Activated CD4-positive, alpha-beta T cell treated with anti-CD3 and anti-CD28 coated beads, Interleukin-2, amount 50 U/mL, for 48 hours (primary cell): ENCODE data around the gene MAN1A1.
"Not testable (repeated sequence)": the region's sequence is repeated elsewhere in the genome, so short reads cannot be mapped to it uniquely, and the experiment has no call there.

Experiments used
- DNase-seq, 2 experiments: peaks; one replicate each; pipeline ENCODE4 v3.0.0-alpha.2; 2020

The MAN1A1 gene

DNA sequence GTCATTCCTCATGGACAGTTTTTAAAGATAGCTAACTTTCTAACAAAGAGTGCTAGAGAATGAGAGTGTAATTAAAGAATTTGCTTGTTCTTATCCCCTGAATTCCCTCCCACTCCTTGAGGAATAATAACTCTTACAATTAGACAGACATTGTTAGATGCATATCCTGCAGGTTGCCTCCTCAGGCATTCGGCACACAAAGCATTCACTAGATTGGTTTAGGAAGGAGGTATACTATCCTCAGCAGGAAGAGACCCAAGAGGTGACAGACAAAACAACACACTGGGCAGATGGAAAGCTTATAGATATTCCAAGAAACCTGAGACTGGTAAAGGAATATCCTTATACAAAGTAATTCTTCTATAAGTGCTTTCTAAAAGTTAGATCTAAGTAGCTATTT, 162.0 kb downstream of the MAN1A1 start:
- DNase-seq: no peak

DNA sequence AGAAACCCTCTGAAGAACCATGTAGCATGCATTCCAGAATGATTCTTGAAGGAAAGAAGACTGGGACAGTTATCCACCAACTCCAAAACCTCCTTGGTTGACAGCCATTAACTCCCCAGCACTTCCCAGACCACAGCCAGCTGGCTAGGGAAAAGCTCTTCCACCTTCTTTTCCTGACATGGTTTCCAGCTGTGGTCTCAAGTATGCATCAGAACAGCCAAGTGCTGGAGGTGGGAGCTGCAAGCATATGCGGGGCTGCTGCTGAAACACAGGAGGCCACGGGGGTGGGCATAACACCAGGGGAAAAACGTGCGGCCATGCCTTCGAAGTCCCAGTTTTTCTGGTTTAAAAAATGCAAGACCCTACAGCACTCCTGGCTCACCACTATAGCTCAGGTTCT, 163.1 kb downstream of the MAN1A1 start:
- no peak for DNase-seq

DNA sequence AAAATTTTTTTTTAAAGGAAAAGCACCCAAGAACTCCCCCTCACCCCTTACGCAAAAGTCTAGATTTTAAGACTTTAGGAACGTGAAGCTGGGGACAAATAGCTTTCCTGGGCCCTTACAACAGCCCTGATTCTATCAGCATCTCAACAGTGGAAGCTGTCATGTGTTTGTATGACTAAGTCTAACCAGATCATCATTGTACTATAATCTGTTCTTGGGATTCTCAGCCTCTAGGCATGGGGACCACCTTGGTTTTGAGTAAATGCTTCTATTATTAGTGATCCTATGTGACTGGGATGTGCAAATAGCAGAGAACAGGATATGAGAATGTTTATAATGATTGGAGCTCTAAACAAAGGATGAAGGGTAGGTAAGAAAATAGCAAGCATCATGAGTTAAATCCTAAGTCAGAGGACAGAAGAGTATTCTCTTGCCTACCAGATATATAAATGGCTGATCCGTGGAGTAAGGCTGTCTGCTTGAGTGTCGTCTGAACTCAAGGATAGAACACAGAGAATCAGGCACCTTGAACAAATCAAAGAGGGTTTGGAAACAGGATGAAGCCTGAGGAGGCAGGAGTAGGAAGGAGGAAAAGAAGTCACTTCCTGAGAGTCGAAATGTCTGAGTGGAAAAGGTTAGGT, 165.4 kb downstream of the MAN1A1 start:
- DNase-seq: no peak

DNA sequence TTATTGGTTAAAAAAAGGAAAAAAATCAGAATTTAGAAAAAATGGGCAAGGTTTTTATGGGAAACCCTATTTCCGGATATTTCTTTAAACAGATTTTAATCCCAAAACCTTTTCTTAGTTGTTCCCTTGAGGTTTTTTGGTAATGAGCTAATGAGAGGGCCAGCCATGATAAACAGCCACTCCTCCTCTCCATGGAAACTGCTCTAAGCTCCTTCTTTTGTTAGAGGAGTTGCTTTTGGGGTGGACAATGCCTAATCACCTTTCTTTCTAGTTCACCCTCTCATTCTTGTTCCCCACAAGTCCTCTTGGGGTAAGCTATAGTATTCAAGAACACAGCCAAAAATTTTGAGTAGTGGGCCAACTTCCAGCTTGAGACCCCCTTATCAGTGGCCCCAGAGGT, 166.1 kb downstream of the MAN1A1 start:
- no peak for DNase-seq

DNA sequence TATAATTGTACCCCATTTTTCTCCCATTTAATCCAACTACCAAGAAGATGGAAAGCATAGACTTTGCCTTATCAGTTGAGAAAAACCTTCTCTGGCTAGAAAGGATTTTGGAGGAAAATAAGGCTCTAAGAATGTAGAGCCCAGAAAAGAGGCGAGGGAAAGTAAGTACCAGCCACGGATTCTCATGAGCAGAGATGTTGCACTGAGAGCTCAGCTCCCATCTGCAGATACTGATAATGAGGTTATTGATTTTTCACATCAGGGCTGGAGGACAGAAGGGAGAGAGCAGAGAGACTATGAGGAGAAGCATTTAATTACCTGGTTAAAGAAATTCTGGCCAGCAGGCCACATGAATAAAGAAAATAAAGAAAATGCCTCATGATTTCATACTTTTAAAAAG, 166.7 kb downstream of the MAN1A1 start:
- DNase-seq: no peak

DNA sequence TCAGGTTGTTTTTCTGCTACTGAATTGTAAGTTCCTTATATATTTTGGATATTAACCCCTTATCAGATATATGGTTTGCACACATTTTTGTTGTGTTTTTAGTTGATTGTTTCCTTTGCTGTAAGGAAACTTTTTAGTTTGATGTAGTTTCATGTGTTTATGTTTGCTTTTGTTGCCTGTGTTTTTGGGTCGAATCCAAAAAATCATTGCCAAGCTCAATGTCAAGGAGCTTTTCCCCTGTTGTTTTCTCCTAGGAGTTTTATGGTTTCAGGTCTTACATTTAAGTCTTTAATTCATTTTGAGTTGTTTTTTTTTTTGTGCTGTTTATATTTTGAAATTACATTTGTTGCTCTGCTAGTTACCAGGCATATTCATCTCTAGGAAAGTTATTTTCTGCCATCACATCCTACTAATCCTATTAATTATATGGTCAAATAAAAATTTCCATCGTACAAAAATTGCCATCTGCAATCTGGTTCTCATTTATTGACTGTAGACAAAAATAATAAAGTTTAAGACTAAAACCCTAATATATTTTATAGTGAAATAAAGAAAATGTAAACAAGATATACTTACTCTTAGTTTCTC, 167.3 kb downstream of the MAN1A1 start:
- DNase-seq: no peak

DNA sequence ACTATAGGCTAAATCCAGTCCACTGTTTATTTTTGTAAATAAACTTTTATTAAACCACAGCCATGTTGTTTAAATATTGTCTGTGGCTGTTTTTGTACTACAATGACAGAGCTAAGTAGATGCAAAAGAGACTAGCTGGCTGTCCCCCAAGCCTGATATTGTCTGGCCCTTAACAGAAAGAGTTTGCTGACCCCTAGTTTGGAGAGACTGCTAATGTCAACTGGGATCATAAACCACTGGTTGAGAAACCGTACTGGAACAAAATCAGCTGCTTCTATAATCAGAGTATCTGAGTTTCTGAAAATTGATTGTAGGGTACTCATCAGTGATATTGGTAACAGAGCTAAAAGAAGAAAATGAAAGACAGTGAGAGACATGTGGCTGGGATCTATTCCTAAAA, 168.5 kb downstream of the MAN1A1 start:
- DNase-seq: no peak

DNA sequence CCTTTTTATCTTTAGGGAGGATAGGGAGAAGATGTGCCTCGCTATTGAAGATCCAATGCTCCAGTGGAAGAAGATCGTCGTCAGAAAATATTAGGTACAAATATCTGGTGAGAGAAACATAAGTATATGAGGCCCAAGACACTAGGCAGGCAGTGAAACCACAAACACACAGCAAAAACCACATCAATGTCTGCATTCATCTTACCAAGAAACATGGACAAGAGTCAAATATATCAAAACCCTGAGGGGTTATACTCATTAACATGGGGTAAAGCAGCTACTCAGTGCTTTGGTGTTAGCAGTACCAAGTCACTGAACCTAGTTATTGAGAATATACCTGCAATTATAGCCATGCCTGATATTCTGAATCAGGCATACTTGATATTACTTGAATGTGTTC, 169.7 kb downstream of the MAN1A1 start:
- no peak for DNase-seq

DNA sequence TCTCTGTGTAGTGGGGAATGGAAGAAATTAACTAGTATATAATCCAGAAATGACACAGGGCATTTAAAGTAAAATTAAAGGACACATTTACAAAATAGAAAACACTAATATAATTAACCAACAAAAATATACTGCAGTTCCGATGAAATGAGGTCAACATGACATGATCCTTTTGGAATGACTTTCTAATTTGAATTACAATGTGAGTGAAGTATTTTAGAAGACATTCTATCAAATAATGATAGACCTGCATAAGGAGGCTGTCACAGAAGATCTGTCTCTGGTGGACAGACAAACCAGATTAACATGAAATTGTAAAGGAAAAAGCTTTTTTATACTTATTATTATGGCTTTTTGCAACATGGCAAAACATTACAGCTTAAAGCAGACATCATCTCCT, 170.5 kb downstream of the MAN1A1 start:
- no peak for DNase-seq

DNA sequence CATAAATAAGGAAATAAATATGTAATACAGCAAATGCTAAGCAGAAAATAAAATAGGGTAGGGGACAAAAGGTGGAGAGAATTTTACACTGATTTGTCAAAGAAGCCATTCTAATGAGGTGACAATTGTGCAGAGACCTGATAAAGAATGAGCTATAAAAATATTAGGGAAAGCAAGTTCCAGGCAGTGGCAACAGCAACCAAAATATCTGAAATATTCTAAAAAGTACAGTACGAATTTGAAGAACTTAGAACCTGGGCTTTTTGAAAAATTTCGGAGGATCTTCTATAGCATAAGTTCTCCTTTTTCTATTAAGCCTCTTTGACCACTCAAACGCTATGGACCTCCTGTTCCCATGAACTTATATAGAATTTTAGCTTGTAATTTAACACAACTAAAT, 173.1 kb downstream of the MAN1A1 start:
- DNase-seq: no peak

DNA sequence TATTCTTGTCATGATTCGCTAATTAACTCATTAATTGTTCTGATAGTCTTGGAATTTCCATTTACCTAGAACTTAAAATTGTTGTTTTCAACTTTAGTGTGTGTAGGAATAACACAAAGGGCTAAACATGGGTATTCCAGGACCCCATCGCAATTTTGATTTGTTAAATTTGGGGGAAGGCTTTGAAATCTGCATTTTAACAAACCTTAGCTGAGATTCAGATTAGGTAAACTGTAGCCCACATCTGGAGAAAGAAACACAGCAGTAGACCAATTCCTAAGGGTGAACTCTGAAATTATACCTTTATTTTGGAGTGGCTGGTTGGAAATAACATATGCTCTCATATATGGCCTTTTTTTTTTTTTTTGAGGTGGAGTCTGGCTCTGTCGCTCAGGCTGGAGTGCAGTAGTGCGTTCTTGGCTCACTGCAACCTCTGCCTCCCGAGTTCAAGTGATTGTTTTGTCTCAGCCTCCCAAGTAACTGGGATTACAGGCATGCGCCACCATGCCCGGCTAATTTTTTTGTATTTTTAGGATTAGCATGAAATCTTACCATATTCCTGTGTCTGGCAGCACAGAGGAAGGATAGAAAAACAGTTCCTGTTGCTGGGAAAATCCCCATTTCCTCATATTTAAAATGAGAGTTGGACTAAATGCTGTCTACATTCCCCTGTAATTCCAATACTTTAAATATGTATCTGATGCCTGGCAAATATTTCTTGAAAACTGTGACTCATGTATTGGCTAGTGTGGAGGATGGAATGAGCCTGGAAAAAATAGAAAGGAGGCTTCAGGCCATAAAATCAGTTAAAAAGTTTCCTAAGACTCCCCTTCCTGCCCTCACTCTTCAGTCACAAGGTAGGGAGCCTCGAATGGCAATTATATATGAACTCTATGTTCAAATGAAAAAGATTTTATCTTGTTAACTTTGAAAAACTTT, 174.4 kb downstream of the MAN1A1 start:
- DNase-seq: no peak

DNA sequence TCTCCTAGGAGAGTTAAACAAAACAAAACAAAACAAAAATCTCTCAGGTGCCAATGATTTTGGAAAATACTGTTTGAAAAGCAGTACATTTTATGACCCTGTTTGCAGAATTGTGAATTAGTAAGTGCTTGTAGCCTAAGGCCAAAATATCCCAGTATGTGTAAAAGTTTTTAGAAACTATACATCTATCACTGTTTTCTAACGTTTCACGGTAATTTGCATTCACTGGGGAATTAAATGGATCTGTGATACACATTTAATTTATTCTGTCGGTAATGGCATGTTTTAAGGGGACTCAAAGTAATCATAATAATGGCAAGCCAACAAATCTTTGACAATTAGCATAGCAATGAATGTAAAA, 175.5 kb downstream of the MAN1A1 start:
- no peak for DNase-seq

DNA sequence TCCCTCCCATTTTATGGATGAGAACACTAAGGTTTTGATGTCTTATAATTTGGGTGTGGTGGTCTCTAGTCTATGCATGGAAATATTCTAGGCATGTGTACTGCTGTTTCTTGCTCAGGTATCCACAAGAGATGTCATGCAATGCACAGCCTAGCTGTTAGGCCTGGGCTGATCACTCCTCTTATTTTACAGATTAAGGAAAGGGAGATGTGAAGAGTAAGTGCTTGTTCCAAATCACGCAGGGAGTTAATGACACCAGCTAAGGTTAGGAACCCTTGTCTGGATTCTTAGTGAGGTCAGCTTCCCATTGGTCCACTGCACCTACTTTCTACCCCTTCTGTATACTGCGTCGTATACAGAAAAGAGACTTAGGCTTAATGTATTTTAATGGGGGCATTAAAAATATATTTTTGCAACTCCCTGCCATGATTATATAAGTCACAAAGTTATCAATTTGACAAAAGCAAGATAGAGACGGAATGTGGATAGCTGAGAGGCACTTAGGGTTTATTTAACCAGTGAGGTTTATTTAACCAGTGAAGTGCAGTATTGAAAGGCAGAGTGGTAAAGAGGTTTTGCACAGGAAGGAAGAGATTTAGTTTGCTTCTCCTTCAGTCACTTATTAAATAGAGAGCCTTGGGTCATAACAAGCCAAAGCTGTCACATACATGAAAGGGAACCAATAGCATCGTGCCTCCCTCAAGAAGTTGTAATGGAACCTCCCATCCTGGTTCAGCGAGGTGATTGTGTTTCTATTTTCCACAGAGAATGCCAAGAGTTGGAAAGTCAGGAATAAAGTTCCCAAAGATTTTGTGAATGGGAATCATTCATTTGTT, 176.1 kb downstream of the MAN1A1 start:
- DNase-seq: no peak

DNA sequence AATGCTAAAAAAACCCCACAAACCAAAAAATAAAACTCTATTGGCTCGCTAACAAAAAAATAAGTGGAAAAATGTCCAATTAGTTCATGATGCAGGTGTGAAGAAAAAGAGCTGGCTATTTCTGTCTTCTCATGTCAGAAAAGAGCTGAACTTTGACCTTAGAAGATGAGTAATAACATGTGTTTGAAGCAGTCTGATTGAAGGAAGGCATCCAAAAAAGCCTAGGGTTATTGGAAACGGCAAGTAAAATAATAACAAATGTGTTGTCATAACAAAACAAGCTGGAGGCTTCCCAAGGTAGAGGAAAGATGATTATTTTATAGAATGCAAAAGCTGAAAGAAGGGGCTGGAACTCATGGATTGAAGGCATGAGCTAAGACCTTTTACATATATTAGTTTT, 176.7 kb downstream of the MAN1A1 start:
- no peak for DNase-seq

DNA sequence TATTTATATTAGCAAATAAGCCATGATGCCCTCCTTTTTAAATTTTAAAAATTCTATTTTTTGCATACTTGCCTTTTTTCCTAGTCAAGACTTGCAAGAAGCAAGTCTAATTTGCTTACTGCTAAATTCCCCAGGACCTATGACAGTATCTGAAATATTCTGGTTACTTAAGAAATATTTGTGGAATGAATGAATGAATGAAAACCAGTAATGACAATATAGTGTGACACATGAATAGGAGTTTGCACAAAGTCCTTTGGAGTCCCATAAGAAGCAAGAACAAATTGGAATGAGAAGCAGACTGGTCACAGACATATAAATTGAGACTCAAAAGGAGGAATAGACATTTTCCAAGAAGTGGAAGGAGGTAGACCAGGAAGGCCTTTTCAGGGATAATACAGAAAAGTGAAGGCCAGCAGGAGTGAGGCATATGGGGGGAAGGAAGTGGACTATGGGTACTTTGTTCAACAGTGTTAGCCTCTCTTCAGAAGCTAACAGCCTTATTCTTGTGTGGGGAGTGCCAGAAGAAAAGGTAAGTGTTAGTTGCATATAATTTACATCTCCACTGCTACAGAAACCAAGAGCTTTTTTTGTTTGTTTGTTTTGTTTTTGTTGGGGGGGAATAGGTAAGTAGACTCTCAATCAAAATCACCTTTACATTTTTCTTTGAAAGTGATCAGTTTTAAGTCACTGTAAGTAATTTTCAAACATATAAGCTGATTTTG, 177.5 kb downstream of the MAN1A1 start:
- no peak for DNase-seq

DNA sequence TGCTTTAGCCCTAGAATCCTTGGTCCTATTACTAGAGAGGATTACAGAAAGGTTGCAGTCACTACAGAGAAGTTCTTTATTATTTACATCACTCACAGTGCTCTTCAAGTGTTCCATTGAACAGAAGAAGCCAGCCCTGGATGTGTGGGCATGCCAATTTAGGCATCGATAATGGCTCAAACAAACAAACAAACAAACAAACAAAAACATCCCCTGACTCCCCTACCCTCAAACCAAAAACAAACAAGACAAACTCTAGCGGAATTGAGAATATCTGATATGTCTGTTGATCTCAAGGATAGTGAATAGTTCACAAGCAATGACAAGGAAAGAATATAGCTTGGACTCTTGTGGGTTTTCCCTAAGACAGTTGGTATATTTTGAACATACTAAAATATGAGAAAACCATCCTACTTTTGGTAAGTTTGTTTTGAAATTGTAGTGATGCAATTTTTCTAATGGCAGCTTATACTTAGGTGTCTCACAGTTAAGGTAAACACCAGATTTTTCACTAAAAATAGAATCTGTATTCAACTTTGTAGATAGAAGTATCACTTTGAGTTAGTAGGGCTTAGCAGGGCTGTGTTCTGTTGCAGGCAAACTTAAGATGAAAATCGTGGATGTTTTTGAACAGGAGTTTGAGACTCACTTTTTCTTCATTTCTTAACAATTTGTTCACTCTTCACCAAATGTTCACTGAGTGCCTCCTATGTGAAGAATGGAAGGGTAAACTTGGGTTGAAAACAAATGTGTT, 178.3 kb downstream of the MAN1A1 start:
- DNase-seq: no peak

DNA sequence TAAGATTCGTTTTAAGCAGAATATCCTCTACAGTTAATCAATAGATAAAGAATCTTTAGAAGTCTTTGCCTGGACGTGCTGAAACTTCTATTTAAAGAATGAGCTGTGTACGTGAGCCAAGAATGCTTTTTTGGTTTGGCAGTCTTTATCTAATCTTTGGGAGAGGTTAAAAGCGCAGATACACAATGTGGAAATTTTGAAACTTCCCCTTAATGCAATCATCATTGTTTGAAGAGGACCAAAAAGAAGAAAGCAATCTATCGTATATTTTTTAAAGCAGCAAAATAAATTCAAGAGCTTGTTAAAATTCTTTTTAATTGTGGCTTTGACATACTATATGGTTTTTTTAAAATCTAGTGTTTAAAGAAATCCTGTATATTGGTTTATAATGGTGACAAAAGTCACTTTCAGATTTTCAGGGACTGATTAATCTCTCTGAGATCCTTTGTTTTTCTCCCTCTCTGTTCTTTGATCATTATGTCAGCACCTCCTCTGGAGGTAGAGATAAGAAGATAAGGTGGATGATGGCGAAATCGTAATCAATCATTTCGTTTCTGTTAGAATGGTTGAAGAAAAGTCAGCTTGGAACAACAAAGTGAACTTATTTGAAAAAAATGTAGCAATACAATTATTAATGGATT, 179.0 kb downstream of the MAN1A1 start:
- DNase-seq: no peak

DNA sequence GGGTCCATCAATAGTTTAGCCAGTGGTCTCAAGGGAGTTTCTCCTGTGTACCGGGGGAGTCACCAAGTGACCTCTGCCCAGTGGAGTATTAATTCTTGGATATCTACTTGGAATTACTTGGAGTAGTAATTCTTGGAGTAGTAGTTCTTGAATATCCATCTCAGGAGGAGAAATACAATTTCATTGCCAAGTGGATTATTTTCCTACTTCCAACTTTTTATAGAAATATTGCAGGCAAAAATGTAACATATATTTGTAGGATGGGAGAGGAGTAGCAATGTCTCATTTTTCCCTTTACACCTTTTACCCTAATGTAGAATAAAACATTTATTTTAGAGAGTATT, 179.5 kb downstream of the MAN1A1 start:
- no peak for DNase-seq

DNA sequence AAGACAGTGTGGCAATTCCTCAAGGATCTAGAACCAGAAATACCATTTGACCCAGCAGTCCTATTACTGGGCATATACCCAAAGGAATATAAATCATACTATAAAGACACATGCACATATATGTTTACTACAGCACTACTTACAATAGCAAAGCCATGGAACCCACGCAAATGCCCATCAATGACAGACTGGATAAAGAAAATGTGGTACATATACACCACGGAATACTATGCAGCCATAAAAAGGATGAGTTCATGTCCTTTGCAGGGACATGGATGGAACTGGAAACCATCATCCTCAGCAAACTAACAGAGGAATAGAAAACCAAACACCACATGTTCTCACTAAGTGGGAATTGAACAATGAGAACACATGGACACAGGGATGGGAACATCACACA, 180.2 kb downstream of the MAN1A1 start:
- DNase-seq: not testable (repeated sequence)

DNA sequence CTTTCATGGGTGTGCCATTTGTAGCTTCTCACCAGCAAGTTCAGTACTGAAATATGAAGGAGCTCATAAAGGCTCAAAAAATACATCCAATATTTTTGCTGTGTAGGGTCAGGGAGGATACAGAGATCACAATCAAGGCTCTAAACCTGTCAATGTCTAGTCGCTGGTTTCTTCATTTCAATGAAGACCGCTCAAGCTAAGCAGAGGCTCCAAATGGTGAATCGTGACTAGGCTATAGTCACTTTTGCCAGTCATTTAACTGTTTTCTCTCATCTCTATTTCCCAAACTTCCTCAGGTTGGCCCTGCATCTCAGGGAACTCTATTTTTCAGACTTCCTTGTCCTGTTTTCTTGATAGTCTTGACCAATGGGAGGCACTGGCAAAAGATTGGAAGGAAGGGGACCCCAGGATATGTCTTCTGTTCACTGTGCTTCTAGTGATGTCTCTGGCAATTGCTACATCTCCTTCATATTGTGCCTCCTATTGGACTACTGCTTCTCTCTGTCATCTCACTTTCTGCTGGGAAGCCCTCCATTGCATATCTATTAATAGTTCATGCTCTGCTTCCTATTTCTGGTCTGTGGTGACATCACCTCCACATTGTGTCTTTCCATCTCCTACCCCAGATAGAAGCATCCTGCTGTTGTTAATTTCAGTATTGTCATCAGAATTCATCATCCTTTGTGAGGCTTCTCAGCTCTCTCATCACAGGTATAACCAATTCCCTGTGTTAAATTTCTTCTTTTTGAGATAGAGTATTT, 183.4 kb downstream of the MAN1A1 start:
- DNase-seq: no peak

DNA sequence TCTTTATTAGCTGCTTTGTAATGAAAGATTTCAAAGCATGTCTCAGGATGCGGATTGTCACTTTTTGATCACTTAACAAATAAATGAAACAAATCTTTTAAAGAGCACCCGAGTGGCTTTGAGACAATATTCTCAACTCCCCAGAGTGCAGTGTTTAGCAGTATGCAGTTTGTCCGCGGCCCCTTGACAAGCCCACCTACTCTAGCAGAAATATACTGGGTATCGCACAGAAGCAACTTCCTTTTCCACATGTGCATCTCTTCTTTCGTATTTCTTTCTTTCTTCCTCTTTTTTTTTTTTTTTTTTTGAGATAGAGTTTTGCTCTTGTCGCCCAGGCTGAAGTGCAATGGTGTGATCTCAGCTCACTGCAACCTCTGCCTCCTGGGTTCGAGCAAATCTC, 186.6 kb downstream of the MAN1A1 start:
- no peak for DNase-seq
